Uterus (tissue), 2 donors: ENCODE data around the gene FBXL13.

Source experiments
- CTCF ChIP-seq, 4 experiments: fragments of 200-600 bp in 2 of 4; fragments of 450-650 bp in 2 of 4; sonication (generic) in 2 of 4; IDR thresholded peaks; one replicate each; pipeline ENCODE4 v1.5.1; 2016 to 2019; ENCODE audit warnings: antibody characterized with exemption in 4 of 4, mild to moderate bottlenecking in 2 of 4, moderate library complexity in 1 of 4
- POLR2A ChIP-seq, 2 donors: fragments of 450-650 bp; IDR thresholded peaks; one replicate each; pipeline ENCODE4 v1.6.1; 2016; ENCODE audit warnings: antibody characterized with exemption in 2 of 2, mild to moderate bottlenecking in 1 of 2, moderate library complexity in 1 of 2

GRCh38 chr7:102837802-102838201 is 236.8 kb downstream of the FBXL13 start:
- TF ChIP-seq CTCF (IDR thresholded peaks at IDR 0.05) (no peak), POLR2A (IDR thresholded peaks at IDR 0.05) (no peak)
